ENCODE data around the gene GAST. TPM values are rescaled to one million over a fixed set of nuclear protein-coding genes. Genes with fewer than 3 reads are reported as not detected.
"Not testable (repeated sequence)": the region's sequence is repeated elsewhere in the genome, so short reads cannot be mapped to it uniquely, and the experiment has no call there.

GAST gene
- total and polyA plus RNA-seq, 2 of the 4 experiments (the other 2 are of a cell fraction), result not detected

DNA sequence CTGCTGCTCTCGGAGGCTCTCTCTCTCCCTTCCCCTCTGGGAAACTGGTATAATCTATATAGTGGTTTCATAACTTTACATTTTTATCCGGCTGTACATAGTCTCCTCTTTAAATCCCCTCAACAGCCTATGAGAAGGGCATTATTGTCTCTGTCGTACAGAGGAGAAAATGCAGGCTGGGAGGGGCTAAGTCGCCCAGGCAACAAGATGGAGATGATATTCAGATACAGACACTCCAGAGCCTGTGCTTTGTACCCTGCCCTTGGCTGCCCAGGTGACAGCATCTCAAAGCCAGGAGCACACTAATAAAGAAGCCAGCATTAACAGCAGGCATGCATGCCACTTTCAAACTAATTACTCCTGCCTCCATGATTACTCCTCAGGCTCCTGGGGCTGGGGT, 28.1 kb upstream of the GAST start:
- ATAC-seq (ENCODE audit: low read depth) (no peak), DNase-seq (no peak)
- no peaks in the 10 kb centered on the region for H3K9me1 ChIP-seq (ENCODE audit: insufficient read depth, low read length)
- no peak overlapping the region for H3K9ac ChIP-seq (ENCODE audit: low read depth, low read length)
- H4K91ac ChIP-seq (ENCODE audit: insufficient read depth, low read depth, low read length), result no peak overlapping the region
- no peak overlapping the region for H2BK20ac ChIP-seq (ENCODE audit: low read depth, low read length)
- no peak overlapping the region for H3K14ac ChIP-seq (replicated peaks; ENCODE audit: low read depth, low read length)
- H2BK120ac ChIP-seq (ENCODE audit: low read depth, low read length), result no peak overlapping the region
- H3K36me3 ChIP-seq (ENCODE audit: control insufficient read depth, insufficient read depth, low read length), result no peaks in the 10 kb centered on the region
- peaks cover 2 to 6% of the 10 kb centered on the region in 2 experiments; a peak in 2 of 4 replicates for H3K79me1 ChIP-seq (ENCODE audit: low read depth in 1 of 2, low read length in 2 of 2)
- no peak overlapping the region for H4K8ac ChIP-seq (ENCODE audit: low read depth in 2 of 2, low read length in 2 of 2)
- H3K27ac ChIP-seq (ENCODE audit: insufficient read depth, low read length), result no peak overlapping the region
- in situ Hi-C loops (cut with MboI; ENCODE audit: low sequenced_read_pairs) (no loop called here), dilution Hi-C loops (cut with HindIII; ENCODE audit: low sequenced_read_pairs, unreplicated experiment) (no loop called here), intact Hi-C loops (cut with micrococcal nuclease) (no loop called here)
- no peak overlapping the region for H2AK9ac ChIP-seq (replicated peaks; ENCODE audit: low read depth, low read length, poor library complexity)
- H4K20me1 ChIP-seq (ENCODE audit: insufficient read depth, low read length), result peaks cover 3% of the 10 kb centered on the region
- no peak overlapping the region for H2BK5ac ChIP-seq (ENCODE audit: low read depth, low read length, poor library complexity, severe bottlenecking)
- no peak overlapping the region for H3K23ac ChIP-seq (ENCODE audit: low read depth, low read length)
- no peak overlapping the region for H2AFZ ChIP-seq (replicated peaks; ENCODE audit: low read length, poor library complexity)
- no peaks in the 10 kb centered on the region for H3K9me3 ChIP-seq (ENCODE audit: control insufficient read depth, insufficient read depth, low read length)
- POLR2A ChIA-PET (ENCODE audit: unreplicated experiment), result no interaction called here
- H2BK15ac ChIP-seq (ENCODE audit: low read depth, low read length), result no peak overlapping the region
- H3K27me3 ChIP-seq (ENCODE audit: control insufficient read depth, insufficient read depth, low read length), result peaks cover 7% of the 10 kb centered on the region
- no peak overlapping the region for H3K18ac ChIP-seq (ENCODE audit: low read depth, low read length)
- H3K4ac ChIP-seq (ENCODE audit: low read depth, low read length), result no peak overlapping the region
- no peak overlapping the region for H3K4me3 ChIP-seq (ENCODE audit: insufficient read depth, low read depth, low read length)
- WGBS, 2 experiments (ENCODE audit: extremely low coverage in 2 of 2, insufficient read length in 1 of 2), result no CpG with 5 or more reads among the region's 4 CpGs
- BruUV-seq (replicated peaks), result no TSS peak
- no peak overlapping the region for H4K5ac ChIP-seq (ENCODE audit: low read depth, low read length)
- H2AK5ac ChIP-seq (ENCODE audit: low read depth, low read length), result no peak overlapping the region
- CTCF ChIA-PET, result no interaction called here
- 0 out of 2 replicates have a peak, but pooled peaks cover 2% of the 10 kb centered on the region for H3K4me1 ChIP-seq (ENCODE audit: control insufficient read depth, insufficient read depth, low read length)
- no peak for TF ChIP-seq CHD1 (IDR thresholded peaks at IDR 0.05; ENCODE audit: low read depth, low read length)
- TF ChIP-seq, protein P1, sequence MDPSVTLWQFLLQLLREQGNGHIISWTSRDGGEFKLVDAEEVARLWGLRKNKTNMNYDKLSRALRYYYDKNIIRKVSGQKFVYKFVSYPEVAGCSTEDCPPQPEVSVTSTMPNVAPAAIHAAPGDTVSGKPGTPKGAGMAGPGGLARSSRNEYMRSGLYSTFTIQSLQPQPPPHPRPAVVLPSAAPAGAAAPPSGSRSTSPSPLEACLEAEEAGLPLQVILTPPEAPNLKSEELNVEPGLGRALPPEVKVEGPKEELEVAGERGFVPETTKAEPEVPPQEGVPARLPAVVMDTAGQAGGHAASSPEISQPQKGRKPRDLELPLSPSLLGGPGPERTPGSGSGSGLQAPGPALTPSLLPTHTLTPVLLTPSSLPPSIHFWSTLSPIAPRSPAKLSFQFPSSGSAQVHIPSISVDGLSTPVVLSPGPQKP (IDR thresholded peaks at IDR 0.05; ENCODE audit: borderline replicate concordance, low read depth, low read length), result no peak
- no peak for TF ChIP-seq RFX5 (IDR thresholded peaks at IDR 0.05; ENCODE audit: low read depth, low read length)
- no peak for TF ChIP-seq RAD21 (IDR thresholded peaks at IDR 0.05; ENCODE audit: low read length)
- H3K4me2 ChIP-seq (ENCODE audit: low read depth, low read length), result no peak overlapping the region
- H3K56ac ChIP-seq (ENCODE audit: extremely low read depth, insufficient read depth, low read length), result no peak overlapping the region

DNA sequence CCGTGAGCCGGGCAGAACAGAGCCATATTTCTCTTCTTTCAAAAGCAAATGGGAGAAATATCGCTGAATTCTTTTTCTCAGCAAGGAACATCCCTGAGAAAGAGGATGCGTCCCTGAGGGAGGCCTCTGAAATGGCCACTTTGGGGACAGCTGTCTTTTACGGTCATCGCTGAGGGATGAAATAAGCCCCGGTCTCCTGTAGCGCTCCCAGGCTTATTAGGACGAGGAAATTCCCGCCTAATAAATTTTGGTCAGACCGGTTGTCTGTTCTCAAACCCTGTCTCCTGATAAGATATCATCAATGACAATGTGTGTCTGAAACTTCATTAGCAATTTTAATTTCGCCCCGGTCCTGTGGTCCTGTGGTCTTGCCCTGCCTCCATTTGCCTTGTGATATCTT, 26.4 kb upstream of the GAST start:
- CTCF ChIA-PET; H3K27ac ChIP-seq (ENCODE audit: insufficient read depth, low read length); H3K9me3 ChIP-seq (ENCODE audit: control insufficient read depth, insufficient read depth, low read length); H4K5ac ChIP-seq (ENCODE audit: low read depth, low read length); H4K8ac ChIP-seq (ENCODE audit: low read depth in 2 of 2, low read length in 2 of 2); H2AFZ ChIP-seq (replicated peaks; ENCODE audit: low read length, poor library complexity); H3K56ac ChIP-seq (ENCODE audit: extremely low read depth, insufficient read depth, low read length); H2BK5ac ChIP-seq (ENCODE audit: low read depth, low read length, poor library complexity, severe bottlenecking); H2BK120ac ChIP-seq (ENCODE audit: low read depth, low read length); H3K4ac ChIP-seq (ENCODE audit: low read depth, low read length); in situ Hi-C loops (cut with MboI; ENCODE audit: low sequenced_read_pairs); H2BK15ac ChIP-seq (ENCODE audit: low read depth, low read length); H3K9me1 ChIP-seq (ENCODE audit: insufficient read depth, low read length); dilution Hi-C loops (cut with HindIII; ENCODE audit: low sequenced_read_pairs, unreplicated experiment); ATAC-seq (ENCODE audit: low read depth); H3K14ac ChIP-seq (replicated peaks; ENCODE audit: low read depth, low read length); DNase-seq; BruUV-seq (replicated peaks); POLR2A ChIA-PET (ENCODE audit: unreplicated experiment); H3K4me1 ChIP-seq (ENCODE audit: control insufficient read depth, insufficient read depth, low read length); H4K91ac ChIP-seq (ENCODE audit: insufficient read depth, low read depth, low read length); H2BK20ac ChIP-seq (ENCODE audit: low read depth, low read length); H3K4me2 ChIP-seq (ENCODE audit: low read depth, low read length); H2AK5ac ChIP-seq (ENCODE audit: low read depth, low read length); H3K18ac ChIP-seq (ENCODE audit: low read depth, low read length); H3K23ac ChIP-seq (ENCODE audit: low read depth, low read length); H3K27me3 ChIP-seq (ENCODE audit: control insufficient read depth, insufficient read depth, low read length); H3K9ac ChIP-seq (ENCODE audit: low read depth, low read length); H2AK9ac ChIP-seq (replicated peaks; ENCODE audit: low read depth, low read length, poor library complexity); H3K4me3 ChIP-seq (ENCODE audit: insufficient read depth, low read depth, low read length); intact Hi-C loops (cut with micrococcal nuclease): not testable (repeated sequence)
- Histone ChIP-seq H3K79me1 (ENCODE audit: low read depth in 1 of 2, low read length in 2 of 2) (peaks cover 6 to 21% of the 10 kb centered on the region in 2 experiments; a peak in 2 of 4 replicates), H4K20me1 (ENCODE audit: insufficient read depth, low read length) (peaks cover 19% of the 10 kb centered on the region), H3K36me3 (ENCODE audit: control insufficient read depth, insufficient read depth, low read length) (peaks cover 11% of the 10 kb centered on the region)
- WGBS, 2 experiments (ENCODE audit: extremely low coverage in 2 of 2, insufficient read length in 1 of 2), result 97% methylated on average over 8 of the region's 13 CpGs; no CpG with 5 or more reads in 1 of the 2 experiments
